HepG2 (cell line): ENCODE data around the gene NEURL1. TPM values are rescaled to one million over a fixed set of nuclear protein-coding genes. Genes with fewer than 3 reads are reported as not detected.

Experiments
- CEBPG ChIP-seq: IDR thresholded peaks from 2 replicates; pipeline ENCODE4 v1.6.1; 2016
- ISL2 ChIP-seq: sonication (generic); formaldehyde crosslinking; IDR thresholded peaks from 2 replicates; pipeline ENCODE4 v1.5.0; 2020; ENCODE audit warnings: missing genetic modification reagents
- MEF2D ChIP-seq: sonication (generic); formaldehyde crosslinking; IDR thresholded peaks from 2 replicates; pipeline ENCODE4 v1.5.1; 2020; ENCODE audit warnings: mild to moderate bottlenecking, missing genetic modification reagents
- MEIS2 ChIP-seq: sonication (generic); formaldehyde crosslinking; IDR thresholded peaks from 2 replicates; pipeline ENCODE4 v1.9.0; 2021; ENCODE audit warnings: mild to moderate bottlenecking, missing genetic modification reagents
- MIER3 ChIP-seq: IDR thresholded peaks from 2 replicates; pipeline ENCODE4 v1.6.1; 2016; ENCODE audit warnings: missing compliant biosample characterization, borderline replicate concordance
- MLX ChIP-seq: IDR thresholded peaks from 2 replicates; pipeline ENCODE4 v1.6.1; 2016
- NONO ChIP-seq, 2 experiments: fragments of 450-650 bp in 1 of 2; sonication (generic) in 1 of 2; formaldehyde crosslinking in 1 of 2; IDR thresholded peaks in 1 of 2; conservative IDR thresholded peaks in 1 of 2; 2 replicates each; pipeline versions ENCODE4 v1.6.1 to v1.8.0; 2017 to 2022; ENCODE audit warnings: mild to moderate bottlenecking in 1 of 2, missing genetic modification reagents in 1 of 2, moderate library complexity in 1 of 2
- PATZ1 ChIP-seq: sonication (generic); formaldehyde crosslinking; IDR thresholded peaks from 2 replicates; pipeline ENCODE4 v1.4.0; 2020; ENCODE audit warnings: missing genetic modification reagents
- PHF5A ChIP-seq: IDR thresholded peaks from one replicate; pipeline ENCODE4 v1.6.1; 2018; ENCODE audit warnings: low read depth, missing genetic modification reagents; ENCODE audit not compliant: unreplicated experiment
- PLSCR1 ChIP-seq: sonication (generic); formaldehyde crosslinking; IDR thresholded peaks from 2 replicates; pipeline ENCODE4 v1.5.0; 2020; ENCODE audit warnings: missing genetic modification reagents, mild to moderate bottlenecking, borderline replicate concordance
- SMAD3 ChIP-seq: sonication (generic); formaldehyde crosslinking; IDR thresholded peaks from 2 replicates; pipeline ENCODE4 v1.4.0; 2020; ENCODE audit warnings: missing genetic modification reagents
- SRY ChIP-seq: sonication (generic); formaldehyde crosslinking; IDR thresholded peaks from 2 replicates; pipeline ENCODE4 v1.8.0; 2022; ENCODE audit warnings: mild to moderate bottlenecking, missing genetic modification reagents
- TARDBP ChIP-seq: sonication (generic); formaldehyde crosslinking; IDR thresholded peaks from 2 replicates; pipeline ENCODE4 v1.8.0; 2022; ENCODE audit warnings: mild to moderate bottlenecking, missing genetic modification reagents
- TBX2 ChIP-seq: sonication (generic); formaldehyde crosslinking; IDR thresholded peaks from 2 replicates; pipeline ENCODE4 v1.5.0; 2020; ENCODE audit warnings: missing genetic modification reagents, mild to moderate bottlenecking, borderline replicate concordance
- THRA ChIP-seq: sonication (generic); formaldehyde crosslinking; IDR thresholded peaks from 2 replicates; pipeline ENCODE4 v1.4.0; 2020; ENCODE audit warnings: missing genetic modification reagents, borderline replicate concordance
- YEATS2 ChIP-seq: sonication (generic); formaldehyde crosslinking; IDR thresholded peaks from 2 replicates; pipeline ENCODE4 v1.4.0; 2020; ENCODE audit warnings: missing genetic modification reagents, borderline replicate concordance
- ZBTB21 ChIP-seq: sonication (generic); formaldehyde crosslinking; IDR thresholded peaks from 2 replicates; pipeline ENCODE4 v1.4.0; 2020; ENCODE audit warnings: missing genetic modification reagents
- ZNF687 ChIP-seq: sonication (generic); formaldehyde crosslinking; IDR thresholded peaks from 2 replicates; pipeline ENCODE4 v1.5.1; 2020; ENCODE audit warnings: mild to moderate bottlenecking, missing genetic modification reagents, moderate library complexity
- ZZZ3 ChIP-seq: sonication (generic); formaldehyde crosslinking; IDR thresholded peaks from 2 replicates; pipeline ENCODE4 v1.4.0; 2020; ENCODE audit warnings: missing genetic modification reagents, mild to moderate bottlenecking, borderline replicate concordance
- polyA plus RNA-seq, 8 experiments: library from polyadenylated mRNA; depleted of rRNA in 3 of 8; stranded (reverse) in 7 of 8; unstranded in 1 of 8; fragments of >200 nt; fragmentation: Illumina TruSeq in 4 of 8; extraction: Trizol in 4 of 8; gene quantifications; 2 replicates each; pipeline versions ENCODE4 v1.2.1 to v1.2.3, GENCODE V29; 2011 to 2016; ENCODE audit warnings: low read depth in 4 of 8, missing spikeins in 1 of 8, mixed read lengths in 1 of 8; ENCODE audit not compliant: insufficient read depth in 1 of 8
- total RNA-seq, 5 experiments: library from RNA; depleted of rRNA; stranded (reverse); fragments of >200 nt; fragmentation: Illumina TruSeq; extraction: Trizol; gene quantifications; 2 replicates each; pipeline ENCODE4 v1.2.3, GENCODE V29; 2016; ENCODE audit warnings: low read depth in 1 of 5

Gene NEURL1
- total and polyA plus RNA-seq, 2 of the 13 experiments (the other 11 are each of a cell fraction or from before 2014, with no cell fraction given), result not detected

- TF ChIP-seq PHF5A (CRISPR knock-in tag), result peak; percentile 35
- TF ChIP-seq PLSCR1 (CRISPR knock-in tag), result no peak
- TF ChIP-seq ISL2 (CRISPR knock-in tag), result peak; percentile 57; the same call in 1 of the 2 replicates
- TF ChIP-seq CEBPG, result 0 out of 2 replicates have a peak, but pooled peaks have one; percentile 19
- TF ChIP-seq SMAD3, result peak; percentile 26; the same call in 1 of the 2 replicates
- peak; percentile 74 for TF ChIP-seq TARDBP (CRISPR knock-in tag)
- TF ChIP-seq NONO (IDR thresholded peaks at IDR 0.05), result no peak
- TF ChIP-seq NONO (CRISPR knock-in tag; conservative IDR thresholded peaks at IDR 0.05), result 0 out of 2 replicates have a peak, but pooled peaks have one; percentile 55
- TF ChIP-seq MEIS2 (CRISPR knock-in tag), result 0 out of 2 replicates have a peak, but pooled peaks have one; percentile 35
- peak; percentile 69; the same call in 1 of the 2 replicates for TF ChIP-seq TBX2
- no peak for TF ChIP-seq ZBTB21 (CRISPR knock-in tag)
- no peak for TF ChIP-seq ZZZ3 (CRISPR knock-in tag)
- TF ChIP-seq ZNF687 (CRISPR knock-in tag), result peak; percentile 41
- peak; percentile 53; the same call in 1 of the 2 replicates for TF ChIP-seq MLX (CRISPR knock-in tag)
- TF ChIP-seq PATZ1 (CRISPR knock-in tag), result peak; percentile 86
- TF ChIP-seq YEATS2, result peak; percentile 36; the same call in 1 of the 2 replicates
- TF ChIP-seq SRY (CRISPR knock-in tag), result no peak
- 0 out of 2 replicates have a peak, but pooled peaks have one; percentile 38 for TF ChIP-seq MEF2D (CRISPR knock-in tag)
- peak; percentile 47; the same call in 1 of the 2 replicates for TF ChIP-seq THRA
- peak; percentile 65; the same call in 1 of the 2 replicates for TF ChIP-seq MIER3 (CRISPR knock-in tag)
These were observed 83.4 kb downstream of the NEURL1 start (continued) for GRCh38 chr10:103576862-103577261.
